Measurements from ENCODE around the gene EXD3.
"Not testable (repeated sequence)": the region's sequence is repeated elsewhere in the genome, so short reads cannot be mapped to it uniquely, and the experiment has no call there.

Gene EXD3

GRCh38 chr9:137422604-137423513 is at the start of gene EXD3, which contains the start of gene NOXA1:
EXD3 (minus strand) TSS chr9:137423162; CDS start chr9:137395357, 27,805 bp downstream.
NOXA1 (plus strand) TSS chr9:137423393; CDS start chr9:137423530, 137 bp downstream.
- no peaks in the 10 kb centered on the region for H3K9me3 ChIP-seq (replicated peaks in 1 of 11)
- H3K4me1 ChIP-seq = peaks cover 48 to 75% (median 62%) of the 10 kb centered on the region in 10 experiments
- H3K27ac ChIP-seq = peak within 1 kb of the TSS; percentile 77 to 87 (median 82)

GRCh38 chr9:137470785-137471184 is 47.8 kb upstream of the EXD3 start:
- no peaks in the 10 kb centered on the region for H3K27me3 ChIP-seq
- no peak overlapping the region for H3K27ac ChIP-seq
- peaks cover 33 to 42% (median 40%) of the 10 kb centered on the region in 11 experiments for H3K9me3 ChIP-seq (replicated peaks in 1 of 11)
- no peak overlapping the region for H3K9ac ChIP-seq
- H4K20me1 ChIP-seq = no peaks in the 10 kb centered on the region; a peak in 1 of 22 replicates
- peak overlapping the region; percentile 38 to 76 (median 65) for H3K4me2 ChIP-seq
- peaks cover 12 to 41% (median 29%) of the 10 kb centered on the region in 10 experiments for H3K4me1 ChIP-seq
- peaks cover 0 to 25% (median 8%) of the 10 kb centered on the region in 11 experiments; a peak in 11 of 22 replicates for H3K36me3 ChIP-seq
- TF ChIP-seq Cebpa-rat (IDR thresholded peaks at IDR 0.05) = no peak
- no peak overlapping the region for H3K4me3 ChIP-seq

More at GRCh38 chr9:137422604-137423513, at the start of gene EXD3, which contains the start of gene NOXA1:
- Histone ChIP-seq H3K4me2 (peak within 1 kb of the TSS; percentile 92 to 100 (median 97)), H4K20me1 (peaks cover 0 to 12% (median 0%) of the 10 kb centered on the region in 11 experiments; a peak in 5 of 22 replicates), H3K9ac (peak within 1 kb of the TSS; percentile 85 to 96 (median 89)), H3K36me3 (no peaks in the 10 kb centered on the region), H3K27me3 (peaks cover 0 to 39% (median 34%) of the 10 kb centered on the region in 11 experiments; a peak in 18 of 22 replicates), H3K4me3 (peak within 1 kb of the TSS; percentile 76 to 99 (median 96))
- no peak for TF ChIP-seq Cebpa-rat (IDR thresholded peaks at IDR 0.05)

GRCh38 chr9:137467896-137468295 is 44.9 kb upstream of the EXD3 start:
- TF ChIP-seq Cebpa-rat (IDR thresholded peaks at IDR 0.05) = no peak
- Histone ChIP-seq H3K9ac (no peak overlapping the region), H3K4me3 (no peak overlapping the region), H3K27ac (no peak overlapping the region), H4K20me1 (peaks cover 0 to 7% (median 0%) of the 10 kb centered on the region in 11 experiments; a peak in 1 of 22 replicates), H3K4me2 (peak overlapping the region in 2 of 11 experiments; percentile 18 to 32; a peak in 2 of 22 replicates), H3K9me3 (replicated peaks in 1 of 11) (peaks cover 4 to 13% (median 12%) of the 10 kb centered on the region in 11 experiments; a peak in 21 of 22 replicates), H3K4me1 (peaks cover 12 to 46% (median 30%) of the 10 kb centered on the region in 10 experiments), H3K27me3 (peaks cover 0 to under 1% (median 0%) of the 10 kb centered on the region in 11 experiments; a peak in 3 of 22 replicates), H3K36me3 (peaks cover 0 to 3% (median 0%) of the 10 kb centered on the region in 11 experiments; a peak in 2 of 22 replicates)

- H3K27me3 ChIP-seq = peaks cover 0 to 8% (median 7%) of the 10 kb centered on the region in 11 experiments; a peak in 14 of 22 replicates
- H3K4me3 ChIP-seq = no peak overlapping the region
- H3K4me1 ChIP-seq = peaks cover 16 to 53% (median 37%) of the 10 kb centered on the region in 10 experiments
- peaks cover 0 to 6% (median 5%) of the 10 kb centered on the region in 11 experiments; a peak in 14 of 22 replicates for H3K9me3 ChIP-seq (replicated peaks in 1 of 11)
- no peaks in the 10 kb centered on the region for H3K36me3 ChIP-seq
- TF ChIP-seq Cebpa-rat (IDR thresholded peaks at IDR 0.05) = no peak
- H3K27ac ChIP-seq = no peak overlapping the region
- H4K20me1 ChIP-seq = peaks cover 0 to 14% (median 0%) of the 10 kb centered on the region in 11 experiments; a peak in 1 of 22 replicates
- no peak overlapping the region for H3K9ac ChIP-seq
- H3K4me2 ChIP-seq = no peak overlapping the region
Observed at GRCh38 chr9:137467161-137467581, 44.2 kb upstream of the EXD3 start.

- H3K4me1 ChIP-seq = peaks cover 22 to 55% (median 39%) of the 10 kb centered on the region in 10 experiments
- not testable (repeated sequence) for H3K27ac ChIP-seq, H3K4me3 ChIP-seq
Observed at GRCh38 chr9:137466389-137467085, 43.6 kb upstream of the EXD3 start.

GRCh38 chr9:137465720-137466388 is 42.9 kb upstream of the EXD3 start:
- Histone ChIP-seq H3K4me2 (no peak overlapping the region), H3K4me3 (no peak overlapping the region), H4K20me1 (peaks cover 0 to 15% (median 0%) of the 10 kb centered on the region in 11 experiments; a peak in 1 of 22 replicates), H3K27ac (no peak overlapping the region), H3K36me3 (no peaks in the 10 kb centered on the region), H3K9me3 (replicated peaks in 1 of 11) (0 out of 22 replicates have a peak, but pooled peaks cover 0 to 5% (median 0%) of the 10 kb centered on the region in 11 experiments), H3K9ac (no peak overlapping the region), H3K4me1 (peaks cover 20 to 55% (median 39%) of the 10 kb centered on the region in 10 experiments), H3K27me3 (peaks cover 0 to 14% (median 12%) of the 10 kb centered on the region in 11 experiments; a peak in 14 of 22 replicates)
- no peak for TF ChIP-seq Cebpa-rat (IDR thresholded peaks at IDR 0.05)

More at GRCh38 chr9:137466389-137467085, 43.6 kb upstream of the EXD3 start:
- Histone ChIP-seq H3K27me3 (peaks cover 0 to 14% (median 12%) of the 10 kb centered on the region in 11 experiments; a peak in 14 of 22 replicates), H4K20me1 (peaks cover 0 to 15% (median 0%) of the 10 kb centered on the region in 11 experiments; a peak in 1 of 22 replicates)
- H3K36me3 ChIP-seq; H3K9ac ChIP-seq; H3K4me2 ChIP-seq; H3K9me3 ChIP-seq (replicated peaks in 1 of 11): not testable (repeated sequence)

- Histone ChIP-seq H3K4me1 (peaks cover 13 to 55% (median 39%) of the 10 kb centered on the region in 10 experiments), H3K4me2 (no peak overlapping the region)
Observed at GRCh38 chr9:137465000-137465719, 42.2 kb upstream of the EXD3 start.

More at GRCh38 chr9:137465000-137465719, 42.2 kb upstream of the EXD3 start:
- Histone ChIP-seq H4K20me1 (peaks cover 0 to 15% (median 0%) of the 10 kb centered on the region in 11 experiments; a peak in 1 of 22 replicates), H3K4me3 (no peak overlapping the region), H3K27me3 (peaks cover 0 to 14% (median 12%) of the 10 kb centered on the region in 11 experiments; a peak in 14 of 22 replicates), H3K9ac (no peak overlapping the region), H3K36me3 (no peaks in the 10 kb centered on the region), H3K9me3 (replicated peaks in 1 of 11) (0 out of 22 replicates have a peak, but pooled peaks cover 0 to 5% (median 0%) of the 10 kb centered on the region in 11 experiments), H3K27ac (no peak overlapping the region)
- no peak for TF ChIP-seq Cebpa-rat (IDR thresholded peaks at IDR 0.05)
